BE2C (cell line): ENCODE results near the gene LIN7B.

Experiments
- DNase-seq: peaks from one replicate; pipeline ENCODE4 v3.0.0-alpha.2; 2020
- H3K27me3 ChIP-seq: fragments of 250-450 bp; sonication (Bioruptor Pico); 2 replicates; pipeline ENCODE4 v1.5.1; 2020; ENCODE audit warnings: mild to moderate bottlenecking
- H3K36me3 ChIP-seq: fragments of 250-450 bp; sonication (Bioruptor Pico); 2 replicates; pipeline ENCODE4 v1.5.1; 2020; ENCODE audit warnings: mild to moderate bottlenecking
- H3K4me1 ChIP-seq: fragments of 250-450 bp; sonication (Bioruptor Pico); 2 replicates; pipeline ENCODE4 v1.5.1; 2020
- H3K4me3 ChIP-seq: 2 replicates; pipeline ENCODE4 v1.5.1; 2011; ENCODE audit warnings: low read depth, low read length
- H3K9me3 ChIP-seq: fragments of 250-450 bp; sonication (Bioruptor Pico); 2 replicates; pipeline ENCODE4 v1.5.1; 2020
- CTCF ChIP-seq: IDR thresholded peaks from 2 replicates; pipeline ENCODE4 v1.5.1; 2012; ENCODE audit warnings: mild to moderate bottlenecking, low read depth, low read length

The LIN7B gene

GRCh38 chr19:49155820-49156346, 41.7 kb downstream of the LIN7B start:
- H3K4me3 ChIP-seq: no peak overlapping the region
- no peak for DNase-seq
- no peaks in the 10 kb centered on the region for H3K27me3 ChIP-seq
- H3K9me3 ChIP-seq: no peaks in the 10 kb centered on the region
- peaks cover 8% of the 10 kb centered on the region for H3K4me1 ChIP-seq
- H3K36me3 ChIP-seq: no peaks in the 10 kb centered on the region
- TF ChIP-seq CTCF: no peak

- peak; percentile 94 for DNase-seq
- Histone ChIP-seq H3K4me3 (peak within 1 kb of the TSS; percentile 73), H3K27me3 (no peaks in the 10 kb centered on the region), H3K36me3 (no peaks in the 10 kb centered on the region), H3K4me1 (peaks cover 3% of the 10 kb centered on the region; the same call in 1 of the 2 replicates), H3K9me3 (no peaks in the 10 kb centered on the region)
- TF ChIP-seq CTCF: no peak
Measured at GRCh38 chr19:49157445-49158224, 43.5 kb downstream of the LIN7B start, which contains the start of gene TRPM4. TRPM4 (plus strand) TSS chr19:49157792; CDS start chr19:49157867, 75 bp downstream.

GRCh38 chr19:49160450-49161189, 46.5 kb downstream of the LIN7B start:
- no peak overlapping the region for H3K4me3 ChIP-seq
- no peak for TF ChIP-seq CTCF
- DNase-seq: no peak
- H3K27me3 ChIP-seq: no peaks in the 10 kb centered on the region; the same call in 1 of the 2 replicates
- no peaks in the 10 kb centered on the region for H3K36me3 ChIP-seq
- H3K4me1 ChIP-seq: peaks cover 3% of the 10 kb centered on the region; the same call in 1 of the 2 replicates
- H3K9me3 ChIP-seq: no peaks in the 10 kb centered on the region

- no peak for TF ChIP-seq CTCF
- DNase-seq: peak; percentile 28
- no peaks in the 10 kb centered on the region for H3K36me3 ChIP-seq
- no peaks in the 10 kb centered on the region for H3K9me3 ChIP-seq
- no peaks in the 10 kb centered on the region; the same call in 1 of the 2 replicates for H3K27me3 ChIP-seq
- peaks cover 3% of the 10 kb centered on the region; the same call in 1 of the 2 replicates for H3K4me1 ChIP-seq
- no peak overlapping the region for H3K4me3 ChIP-seq
Measured at GRCh38 chr19:49161987-49162386, 47.8 kb downstream of the LIN7B start.

- Histone ChIP-seq H3K27me3 (no peaks in the 10 kb centered on the region; the same call in 1 of the 2 replicates), H3K9me3 (no peaks in the 10 kb centered on the region), H3K4me3 (no peak overlapping the region), H3K4me1 (no peaks in the 10 kb centered on the region), H3K36me3 (no peaks in the 10 kb centered on the region)
- DNase-seq: no peak
- TF ChIP-seq CTCF: no peak
Measured at GRCh38 chr19:49165111-49165750, 51.1 kb downstream of the LIN7B start.
